ENCODE results near the gene NPHP1.
"Not testable (repeated sequence)": the region's sequence is repeated elsewhere in the genome, so short reads cannot be mapped to it uniquely, and the experiment has no call there.

GRCh38 chr2:110108291-110108690 is 96.5 kb downstream of the NPHP1 start:
- TF ChIP-seq CTCF (IDR thresholded peaks at IDR 0.05); EZH2 (IDR thresholded peaks at IDR 0.05; ENCODE audit: borderline replicate concordance, insufficient read depth, low read depth, low read length, poor library complexity, severe bottlenecking): not testable (repeated sequence)
